Activated B cell treated with CpG ODN at 0.5 μM for 24 hours (primary cell): ENCODE data around the gene CRTC3. TPM values are rescaled to one million over a fixed set of nuclear protein-coding genes. Genes with fewer than 3 reads are reported as not detected.

Experiments
- ATAC-seq: fragments of 200-7000 bp; cut with Tn5 transposase; one replicate; pipeline ENCODE4 v1.10.0; 2021; ENCODE audit warnings: low read depth, mild to moderate bottlenecking, moderate library complexity
- CTCF ChIA-PET: fragments of 350-600 bp; sonication (Branson Sonifier 250); formaldehyde crosslinking; loops from one replicate; lab custom pipeline; 2021; ENCODE audit warnings: antibody characterized with exemption; lab: Charles Lee
- POLR2A ChIA-PET: fragments of 350-600 bp; sonication (Branson Sonifier 250); formaldehyde crosslinking; loops from one replicate; lab custom pipeline; 2021; ENCODE audit warnings: antibody characterized with exemption; lab: Charles Lee
- DNase-seq: peaks from one replicate; pipeline ENCODE4 v3.0.0; 2022
- H3K27ac Mint-ChIP-seq: one replicate; pipeline ENCODE4 v1.8.0; 2020; ENCODE audit warnings: mixed read lengths
- H3K27me3 Mint-ChIP-seq: one replicate; pipeline ENCODE4 v1.8.0; 2021; ENCODE audit warnings: mixed read lengths
- H3K36me3 Mint-ChIP-seq: one replicate; pipeline ENCODE4 v1.8.0; 2021; ENCODE audit warnings: low read depth, mixed read lengths
- H3K4me1 Mint-ChIP-seq: one replicate; pipeline ENCODE4 v1.8.0; 2021; ENCODE audit warnings: mixed read lengths
- H3K4me3 Mint-ChIP-seq: one replicate; pipeline ENCODE4 v1.8.0; 2020; ENCODE audit warnings: mild to moderate bottlenecking, mixed read lengths
- H3K9me3 Mint-ChIP-seq: one replicate; pipeline ENCODE4 v1.8.0; 2020; ENCODE audit warnings: mixed read lengths
- intact Hi-C: fragments of 100-400 bp; cut with micrococcal nuclease; formaldehyde crosslinking; loops from one replicate; pipeline ENCODE4 v1.15.1; 2024
- total RNA-seq: library from RNA; stranded (reverse); gene quantifications from 2 replicates; pipeline ENCODE4 v1.2.3, GENCODE V29; 2022
- TF ChIP-seq, protein P1 (sequence below): fragments of 200-600 bp; IDR thresholded peaks from one replicate; pipeline ENCODE4 v1.8.0; 2022; ENCODE audit warnings: antibody characterized with exemption, mild to moderate bottlenecking

CRTC3 gene
- total RNA-seq, 1 donor from 2014 or later: 65.0 TPM

DNA sequence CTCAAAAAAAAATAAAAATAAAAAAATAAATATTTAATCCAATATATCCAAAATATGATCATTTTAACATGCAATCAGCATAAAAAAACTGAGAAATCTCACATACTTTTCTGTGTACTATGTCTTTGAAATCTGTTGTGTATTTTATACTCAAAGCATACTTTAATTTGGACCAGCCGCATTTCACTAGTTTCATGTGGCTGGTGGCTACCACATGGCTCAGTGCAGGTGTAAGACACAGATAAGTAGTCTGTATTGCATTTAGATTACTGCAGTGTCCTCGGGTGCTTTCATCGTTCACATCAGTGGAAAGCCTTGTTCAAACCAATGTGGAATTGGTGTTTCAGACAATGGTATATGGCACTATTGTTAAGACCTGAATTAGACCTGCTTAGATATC lies 11.0 kb downstream of the CRTC3 start:
- POLR2A ChIA-PET: interaction anchor here (1.1 to 3.0 kb wide), 3 partner anchors 10 to 56 kb away, joined by 3 to 11 read pairs (median 4); partner anchors contain the start of gene CRTC3
- H3K27me3 Mint-ChIP-seq: no peaks in the 10 kb centered on the region
- H3K4me1 Mint-ChIP-seq: peaks cover 29% of the 10 kb centered on the region
- no peak overlapping the region for H3K4me3 Mint-ChIP-seq
- CTCF ChIA-PET: no interaction called here
- no peaks in the 10 kb centered on the region for H3K9me3 Mint-ChIP-seq
- peaks cover 38% of the 10 kb centered on the region for H3K36me3 Mint-ChIP-seq
- intact Hi-C loops: no loop called here
- ATAC-seq: no peak
- H3K27ac Mint-ChIP-seq: no peak overlapping the region
- TF ChIP-seq, protein P1, sequence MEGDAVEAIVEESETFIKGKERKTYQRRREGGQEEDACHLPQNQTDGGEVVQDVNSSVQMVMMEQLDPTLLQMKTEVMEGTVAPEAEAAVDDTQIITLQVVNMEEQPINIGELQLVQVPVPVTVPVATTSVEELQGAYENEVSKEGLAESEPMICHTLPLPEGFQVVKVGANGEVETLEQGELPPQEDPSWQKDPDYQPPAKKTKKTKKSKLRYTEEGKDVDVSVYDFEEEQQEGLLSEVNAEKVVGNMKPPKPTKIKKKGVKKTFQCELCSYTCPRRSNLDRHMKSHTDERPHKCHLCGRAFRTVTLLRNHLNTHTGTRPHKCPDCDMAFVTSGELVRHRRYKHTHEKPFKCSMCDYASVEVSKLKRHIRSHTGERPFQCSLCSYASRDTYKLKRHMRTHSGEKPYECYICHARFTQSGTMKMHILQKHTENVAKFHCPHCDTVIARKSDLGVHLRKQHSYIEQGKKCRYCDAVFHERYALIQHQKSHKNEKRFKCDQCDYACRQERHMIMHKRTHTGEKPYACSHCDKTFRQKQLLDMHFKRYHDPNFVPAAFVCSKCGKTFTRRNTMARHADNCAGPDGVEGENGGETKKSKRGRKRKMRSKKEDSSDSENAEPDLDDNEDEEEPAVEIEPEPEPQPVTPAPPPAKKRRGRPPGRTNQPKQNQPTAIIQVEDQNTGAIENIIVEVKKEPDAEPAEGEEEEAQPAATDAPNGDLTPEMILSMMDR: no peak
- DNase-seq: no peak

DNA sequence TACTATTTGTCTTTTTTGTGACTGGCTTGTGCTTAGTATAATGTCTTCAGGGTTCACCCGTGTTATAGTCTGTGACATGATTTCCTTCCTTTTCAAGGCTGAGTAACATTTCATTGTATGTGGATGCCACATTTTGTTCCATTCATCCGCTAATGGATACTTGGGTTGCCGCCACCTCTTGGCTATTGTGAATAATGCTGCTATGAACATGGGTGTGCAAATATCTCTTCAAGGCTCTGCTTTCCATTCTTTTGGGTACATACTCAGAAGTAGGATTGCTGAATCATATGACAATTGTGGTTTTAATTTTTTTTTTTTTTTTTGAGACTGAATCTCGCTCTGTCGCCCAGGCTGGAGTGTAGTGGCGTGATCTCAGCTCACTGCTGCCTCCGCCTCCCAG lies 15.4 kb downstream of the CRTC3 start:
- H3K9me3 Mint-ChIP-seq: no peaks in the 10 kb centered on the region
- ChIA-PET CTCF (interaction anchor here (0.8 kb wide), 1 partner anchor 9 kb away, joined by 3 read pairs; no protein-coding TSS in a partner anchor), POLR2A (no interaction called here)
- H3K36me3 Mint-ChIP-seq: peaks cover 31% of the 10 kb centered on the region
- intact Hi-C loops: no loop called here
- no peak for DNase-seq
- TF ChIP-seq, protein P1: no peak
- H3K27me3 Mint-ChIP-seq: no peaks in the 10 kb centered on the region
- H3K4me3 Mint-ChIP-seq: no peak overlapping the region
- peaks cover 31% of the 10 kb centered on the region for H3K4me1 Mint-ChIP-seq
- no peak for ATAC-seq
- no peak overlapping the region for H3K27ac Mint-ChIP-seq

DNA sequence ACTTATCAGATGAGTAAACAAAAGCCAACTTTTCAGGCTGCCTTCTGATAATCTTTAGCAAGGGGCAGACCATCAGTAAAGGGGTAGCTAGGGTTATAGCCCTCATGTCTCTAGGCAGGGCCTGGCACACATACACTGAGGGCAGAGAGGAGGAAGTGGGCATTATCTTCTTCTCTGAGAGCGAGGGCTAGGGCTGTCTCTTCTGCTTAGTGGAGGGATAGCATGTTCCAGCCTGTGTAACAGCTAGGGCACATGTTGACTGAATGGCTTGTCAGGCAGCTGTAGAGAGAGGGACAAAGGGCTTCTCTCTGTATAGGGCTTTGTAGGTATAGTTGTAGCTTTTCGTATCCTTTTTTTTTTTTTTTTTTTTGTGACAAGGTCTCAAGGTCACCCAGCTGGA lies 17.8 kb downstream of the CRTC3 start:
- ChIA-PET CTCF (no interaction called here), POLR2A (interaction anchor here (0.8 to 1.5 kb wide), 2 partner anchors 48 to 152 kb away, joined by 4 to 9 read pairs; no protein-coding TSS in a partner anchor)
- no peak overlapping the region for H3K4me3 Mint-ChIP-seq
- no peaks in the 10 kb centered on the region for H3K27me3 Mint-ChIP-seq
- peaks cover 53% of the 10 kb centered on the region for H3K4me1 Mint-ChIP-seq
- H3K36me3 Mint-ChIP-seq: peaks cover 27% of the 10 kb centered on the region
- DNase-seq: no peak
- peak; percentile 70 for ATAC-seq
- H3K9me3 Mint-ChIP-seq: no peaks in the 10 kb centered on the region
- H3K27ac Mint-ChIP-seq: peak overlapping the region; percentile 61
- intact Hi-C loops: no loop called here
- TF ChIP-seq, protein P1: no peak

DNA sequence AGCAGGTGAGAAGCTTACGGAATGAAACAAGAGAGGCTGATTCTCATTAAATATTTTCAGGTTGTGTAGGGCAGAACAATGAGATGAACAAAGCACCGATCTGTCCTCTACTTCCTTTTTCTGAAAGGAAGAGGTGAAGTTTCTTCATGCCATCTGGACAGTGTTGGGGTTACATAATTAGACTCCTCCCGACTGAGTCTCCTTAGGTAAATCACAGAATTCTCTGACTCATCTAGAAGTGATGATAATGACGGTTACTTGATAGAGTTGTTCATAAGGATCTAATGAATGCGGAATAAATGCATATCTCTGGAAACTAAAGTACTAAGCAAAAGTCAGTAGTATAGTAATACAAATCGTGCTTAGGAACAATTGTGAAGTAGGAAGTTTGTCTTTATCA lies 21.2 kb downstream of the CRTC3 start:
- TF ChIP-seq, protein P1: no peak
- no peak for DNase-seq
- ChIA-PET CTCF (no interaction called here), POLR2A (no interaction called here)
- Mint-ChIP-seq H3K4me3 (peak overlapping the region; percentile 66), H3K4me1 (peaks cover 65% of the 10 kb centered on the region), H3K9me3 (no peaks in the 10 kb centered on the region), H3K36me3 (peaks cover 23% of the 10 kb centered on the region), H3K27ac (peak overlapping the region; percentile 85), H3K27me3 (no peaks in the 10 kb centered on the region)
- ATAC-seq: peak; percentile 76
- intact Hi-C loops: loop anchor here (1.0 to 2.0 kb wide), 3 partner anchors 14 to 43 kb away; no protein-coding TSS in a partner anchor

DNA sequence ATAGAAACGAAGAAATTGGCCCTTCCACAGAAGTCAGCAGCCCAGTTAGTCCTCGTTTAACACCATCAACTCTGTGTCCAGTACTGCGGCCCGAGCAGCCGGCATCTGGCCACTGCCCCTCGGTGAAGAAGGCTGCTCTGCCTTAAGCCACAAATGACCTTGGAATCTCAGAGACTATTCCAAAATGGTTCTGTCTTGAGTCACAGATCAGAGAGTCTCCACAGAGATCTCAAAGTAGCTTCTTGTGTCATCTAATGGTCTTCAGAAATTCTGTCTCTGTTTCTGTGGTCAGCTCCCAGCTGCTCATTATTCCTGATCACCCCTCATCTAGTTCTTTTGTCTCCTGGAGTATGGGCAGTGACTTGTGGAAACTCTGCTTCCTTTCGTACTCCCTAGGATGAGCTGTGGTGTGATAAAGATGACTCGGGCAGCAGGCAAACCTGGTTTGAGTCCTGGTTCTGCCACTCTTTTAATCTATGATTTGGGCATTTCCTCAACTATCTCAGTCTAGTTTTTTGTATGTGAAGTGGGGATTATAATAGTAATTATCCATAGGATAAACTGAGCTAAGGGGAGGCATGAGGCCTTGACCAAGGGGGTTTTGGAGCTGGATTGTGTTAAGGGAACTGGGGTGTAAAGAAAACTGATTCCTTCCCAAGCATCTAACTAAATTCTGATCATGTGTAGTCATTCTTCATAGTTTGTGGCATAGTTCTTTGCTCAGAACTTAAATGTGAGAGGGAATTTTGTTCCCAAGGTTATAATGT lies 22.6 kb downstream of the CRTC3 start:
- peaks cover 70% of the 10 kb centered on the region for H3K4me1 Mint-ChIP-seq
- no peaks in the 10 kb centered on the region for H3K27me3 Mint-ChIP-seq
- POLR2A ChIA-PET: interaction anchor here (0.6 kb wide), 1 partner anchor 17 kb away, joined by 4 read pairs; no protein-coding TSS in a partner anchor
- CTCF ChIA-PET: interaction anchor here (1.3 kb wide), 1 partner anchor 52 kb away, joined by 3 read pairs; no protein-coding TSS in a partner anchor
- no peak for DNase-seq
- TF ChIP-seq, protein P1: no peak
- intact Hi-C loops: no loop called here
- H3K27ac Mint-ChIP-seq: peak overlapping the region; percentile 68
- no peaks in the 10 kb centered on the region for H3K9me3 Mint-ChIP-seq
- ATAC-seq: no peak
- H3K4me3 Mint-ChIP-seq: no peak overlapping the region
- H3K36me3 Mint-ChIP-seq: peaks cover 24% of the 10 kb centered on the region
